GDM1 (cell line): ENCODE results near the gene AP2B1.
"Not testable (repeated sequence)": the region's sequence is repeated elsewhere in the genome, so short reads cannot be mapped to it uniquely, and the experiment has no call there.

Source experiments
- DNase-seq: peaks from one replicate; lab custom pipeline; 2025; lab: John Stamatoyannopoulos, UW

The AP2B1 gene

DNA sequence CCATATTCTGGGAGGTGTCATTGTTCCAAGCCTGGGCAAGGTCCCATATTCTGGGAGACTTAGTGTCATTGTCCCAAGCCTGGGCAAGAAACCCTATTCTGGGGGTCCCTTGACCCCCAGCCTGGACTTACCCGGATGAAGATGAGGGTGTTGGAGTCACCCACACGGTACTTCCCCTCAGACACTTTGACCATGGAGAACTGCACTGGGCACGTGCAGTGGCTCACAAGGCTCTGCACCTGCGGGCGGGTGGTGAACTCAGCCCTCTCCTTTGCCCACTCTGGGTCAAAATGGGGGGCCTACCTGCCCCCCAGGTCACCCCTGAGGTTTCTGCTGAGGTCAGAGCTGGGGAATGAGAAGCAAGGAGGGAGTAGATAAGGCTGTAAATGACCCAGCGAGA lies 161.9 kb downstream of the AP2B1 start:
- DNase-seq, result no peak

DNA sequence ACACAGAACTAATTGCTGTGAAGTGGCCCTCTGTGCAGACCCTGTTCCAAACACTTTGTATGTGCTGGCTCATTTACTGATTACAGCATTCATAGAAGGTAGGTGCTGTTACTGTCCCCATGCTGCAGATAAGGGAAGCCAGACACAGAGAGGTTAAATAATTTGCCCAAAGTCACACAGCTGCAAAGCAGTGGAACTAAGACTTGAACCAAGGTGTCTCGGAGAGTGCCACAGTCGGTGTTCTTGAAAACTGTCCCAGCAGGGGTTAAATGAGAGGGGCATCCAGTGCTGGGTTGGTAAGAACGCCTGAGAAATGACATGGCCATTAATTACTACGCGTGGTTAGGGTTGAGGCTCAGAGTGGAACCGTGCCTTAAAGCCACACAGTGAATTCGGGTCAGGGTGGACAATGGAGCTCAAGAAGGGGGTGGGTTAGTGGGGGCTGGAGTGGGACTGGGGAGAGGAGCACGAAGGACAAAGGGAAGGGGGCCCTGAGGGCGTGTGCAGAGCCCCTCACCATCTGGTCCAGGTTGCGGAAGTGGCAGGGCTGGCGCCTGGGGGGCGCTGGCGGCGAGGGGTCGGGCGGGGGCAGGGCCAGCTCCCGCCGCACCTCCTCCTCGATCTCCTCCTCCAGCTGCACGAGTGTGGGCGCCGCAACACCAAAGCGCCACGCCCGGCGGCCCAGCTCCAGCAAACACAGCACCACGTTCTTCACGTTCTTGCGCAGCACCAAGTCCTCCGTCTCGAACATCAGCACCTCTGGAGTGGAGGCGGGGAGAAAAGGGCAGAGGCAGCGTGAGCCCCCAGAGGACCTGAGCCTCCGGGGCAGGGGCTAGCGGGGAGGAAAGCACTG lies 162.7 kb downstream of the AP2B1 start:
- DNase-seq, result no peak

DNA sequence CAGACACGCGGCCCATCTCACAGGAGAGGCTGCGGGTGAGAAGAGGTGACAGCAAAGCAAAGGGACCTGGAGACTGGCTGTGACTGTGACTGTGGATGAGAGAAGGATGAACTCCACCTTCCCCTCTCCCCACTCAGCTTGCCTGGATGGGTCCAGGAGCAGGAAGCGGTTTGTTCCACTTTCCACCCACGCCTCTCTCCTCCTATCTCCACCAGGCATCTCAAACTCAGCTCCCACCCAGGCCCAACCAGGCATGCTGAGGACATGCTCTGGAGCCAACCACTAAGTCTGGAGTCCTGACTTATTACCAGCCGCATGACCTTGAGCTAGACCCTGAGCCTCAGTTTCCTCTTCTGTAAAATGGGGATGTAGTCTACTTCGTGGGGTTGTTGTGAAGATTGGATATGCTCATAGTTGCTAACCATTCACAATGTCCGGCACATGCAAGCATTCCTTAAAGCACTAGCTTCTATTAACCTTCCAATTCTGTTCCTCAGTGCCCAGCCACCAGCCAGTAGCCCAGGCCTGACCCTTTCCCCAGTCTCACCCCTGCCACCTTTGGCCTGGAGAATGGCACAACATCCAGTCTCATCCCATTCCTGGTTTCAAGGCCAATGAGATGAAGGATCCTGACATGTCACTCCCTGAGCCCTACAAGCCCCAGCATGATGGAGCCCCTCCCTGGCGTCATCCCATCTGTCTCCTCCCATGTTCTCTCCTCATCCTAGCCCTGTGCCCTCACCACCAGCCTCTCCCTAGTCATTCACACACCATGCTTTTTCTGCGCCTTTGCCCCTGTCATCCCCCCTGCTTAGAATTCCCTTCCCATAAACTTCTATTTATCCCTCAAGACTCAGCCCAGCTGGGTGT lies 163.6 kb downstream of the AP2B1 start:
- no peak for DNase-seq

DNA sequence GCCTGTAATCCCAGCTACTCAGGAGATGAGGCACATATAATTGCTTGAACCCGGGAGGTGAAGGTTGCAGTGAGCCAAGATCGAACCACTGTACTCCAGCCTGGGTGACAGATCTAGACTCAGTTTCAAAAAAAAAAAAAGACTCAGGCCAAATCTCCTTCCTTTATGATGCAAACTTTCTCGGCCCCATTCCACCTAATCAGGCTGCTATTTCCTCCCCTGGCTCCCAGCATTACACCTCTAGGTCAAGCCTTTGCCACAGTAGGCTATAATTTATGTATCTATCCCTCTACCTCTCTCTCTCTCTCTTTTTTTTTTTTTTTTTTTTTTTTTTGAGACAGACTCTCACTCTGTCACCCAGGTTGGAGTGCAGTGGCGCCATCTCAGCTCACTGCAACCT lies 164.4 kb downstream of the AP2B1 start:
- not testable (repeated sequence) for DNase-seq

DNA sequence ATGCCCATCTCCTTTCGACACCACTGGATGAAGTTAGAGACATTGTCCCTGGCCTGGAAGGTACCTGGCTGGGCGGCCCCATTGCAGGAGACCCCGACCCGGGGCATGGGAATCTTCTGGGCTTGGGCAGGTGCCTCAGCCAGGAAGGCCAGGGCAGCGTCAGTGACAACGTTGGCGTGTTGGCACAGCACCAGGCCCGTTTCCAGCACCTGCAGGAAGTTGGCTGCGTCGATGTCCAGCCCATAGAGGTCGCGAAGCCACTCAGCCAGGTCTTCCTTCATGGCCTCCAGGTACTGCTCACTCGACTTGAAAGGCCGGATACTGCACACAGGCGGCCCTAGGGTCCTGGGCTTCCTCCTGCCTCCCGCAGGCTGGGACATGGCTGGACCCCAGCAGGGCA lies 165.3 kb downstream of the AP2B1 start:
- DNase-seq, result no peak

DNA sequence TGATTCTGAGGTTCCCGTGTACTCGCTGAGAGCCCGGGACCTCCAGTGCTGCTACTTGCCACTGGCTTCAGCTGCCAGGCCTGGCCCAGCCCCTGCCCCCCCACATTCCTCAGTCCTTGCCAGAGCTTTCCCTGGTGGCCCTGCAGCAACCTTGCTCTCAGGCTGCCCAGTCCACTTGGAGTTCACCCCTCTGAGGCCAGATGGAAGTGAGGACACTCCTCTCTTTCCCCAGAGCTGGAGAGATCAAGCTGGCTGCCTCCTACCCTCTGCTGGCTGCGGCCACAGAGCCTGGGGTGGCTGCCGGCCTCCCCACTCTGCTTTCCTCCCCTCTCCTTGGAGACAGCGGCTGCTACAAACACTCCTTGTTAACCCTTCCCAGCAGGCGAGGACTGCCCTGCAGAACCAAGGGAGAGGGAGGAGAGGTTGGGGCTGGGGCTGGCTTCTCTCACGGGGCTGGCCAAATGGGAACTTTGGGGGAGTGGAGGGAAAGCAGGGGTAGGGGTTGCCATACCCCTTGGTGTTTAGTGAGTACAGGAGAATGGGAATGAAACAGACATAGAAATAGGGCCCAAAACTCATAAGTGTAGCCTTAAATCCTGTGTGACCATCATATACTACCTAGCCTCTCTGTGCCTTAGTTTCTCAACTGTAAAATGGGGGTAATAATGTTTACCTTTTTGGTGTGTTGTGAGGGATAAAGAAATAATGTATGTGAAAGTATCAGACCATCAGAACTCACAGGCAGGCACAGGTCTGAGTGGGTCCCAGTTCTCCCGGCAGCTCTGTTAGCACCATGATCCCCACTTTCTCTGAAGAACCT lies 166.0 kb downstream of the AP2B1 start, which contains the start of gene GAS2L2:
GAS2L2 (minus strand) TSS at position 295 of the 820 bp plus-strand sequence. CDS start 389 bp downstream, outside the sequence.
- DNase-seq, result no peak

DNA sequence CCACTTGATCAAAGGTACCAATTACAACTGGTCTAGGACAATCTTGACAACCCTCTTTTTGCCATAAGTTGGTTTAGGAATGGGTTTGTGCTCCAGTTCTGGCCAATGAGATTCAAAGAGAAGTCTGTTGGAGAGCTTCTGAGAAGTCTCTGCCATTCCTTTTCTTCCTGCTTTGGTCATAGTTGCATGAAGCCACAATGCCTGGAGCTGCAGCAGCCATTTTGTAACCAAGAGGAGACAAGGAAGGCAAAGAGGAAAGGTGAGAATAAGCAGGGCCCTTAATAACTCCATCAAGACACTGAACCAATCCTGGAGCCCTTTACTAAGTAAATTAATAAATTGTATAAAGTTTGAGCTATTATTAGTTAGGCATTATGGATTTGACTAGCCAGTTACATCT lies 170.1 kb downstream of the AP2B1 start:
- no peak for DNase-seq

DNA sequence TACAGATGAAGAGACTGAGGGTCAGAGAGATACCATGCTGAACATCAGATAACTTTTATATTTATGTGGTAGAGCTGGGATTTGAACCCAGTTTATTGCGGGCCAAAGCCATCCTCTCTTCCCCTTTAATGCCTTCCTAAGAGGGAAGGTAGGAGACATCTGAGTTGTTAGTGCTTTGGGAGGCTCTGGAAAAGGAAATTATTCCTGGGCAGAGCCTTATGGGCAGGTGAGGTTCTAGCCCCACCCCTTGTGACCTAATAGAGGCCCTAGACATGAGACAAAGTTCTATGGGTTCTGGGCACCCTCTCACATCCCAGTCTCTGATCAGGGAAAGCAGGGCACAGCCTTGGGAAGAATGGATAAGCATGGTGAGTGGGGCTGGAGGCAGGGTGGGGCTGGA lies 173.5 kb downstream of the AP2B1 start, which contains the start of gene C17orf50:
C17orf50 (plus strand) TSS at position 301 of the 400 bp plus-strand sequence; CDS start at position 356, 55 bp downstream.
- DNase-seq, result no peak

DNA sequence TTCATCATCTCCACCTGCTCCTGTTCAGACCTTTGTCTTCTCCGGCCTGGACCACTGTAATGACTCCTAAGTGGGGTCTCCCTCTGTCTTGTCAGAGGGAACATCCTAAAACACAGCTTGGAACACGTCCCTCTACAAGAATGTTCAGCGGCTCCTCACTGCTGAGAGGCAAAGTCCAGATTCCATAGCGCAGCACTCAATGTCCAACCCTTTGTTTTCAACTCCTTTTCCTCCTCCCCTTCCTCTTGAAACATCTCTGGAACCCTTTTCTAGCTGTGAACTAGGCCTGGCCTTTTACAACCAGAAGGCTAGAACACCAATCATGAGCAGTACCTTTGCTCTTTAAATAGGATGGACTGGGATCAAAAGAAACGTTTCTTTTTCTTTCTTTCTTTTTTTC lies 174.5 kb downstream of the AP2B1 start:
- DNase-seq, result no peak

DNA sequence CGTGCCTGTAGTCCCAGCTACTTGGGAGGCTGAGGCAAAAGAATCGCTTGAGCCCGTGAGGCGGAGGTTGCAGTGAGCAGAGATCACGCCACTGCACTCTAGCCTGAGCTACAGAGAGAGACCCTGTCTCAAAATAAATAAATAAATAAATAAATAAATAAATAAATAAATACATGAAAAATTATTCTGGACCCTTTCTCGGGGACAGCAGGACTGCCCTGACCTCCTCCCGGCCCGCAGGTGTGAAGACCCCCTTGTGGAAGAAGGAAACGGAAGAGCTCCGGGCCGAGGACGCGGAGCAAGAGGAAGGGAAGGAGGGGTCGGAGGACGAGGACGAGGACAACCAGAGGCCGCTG lies 176.6 kb downstream of the AP2B1 start:
- DNase-seq, result no peak

DNA sequence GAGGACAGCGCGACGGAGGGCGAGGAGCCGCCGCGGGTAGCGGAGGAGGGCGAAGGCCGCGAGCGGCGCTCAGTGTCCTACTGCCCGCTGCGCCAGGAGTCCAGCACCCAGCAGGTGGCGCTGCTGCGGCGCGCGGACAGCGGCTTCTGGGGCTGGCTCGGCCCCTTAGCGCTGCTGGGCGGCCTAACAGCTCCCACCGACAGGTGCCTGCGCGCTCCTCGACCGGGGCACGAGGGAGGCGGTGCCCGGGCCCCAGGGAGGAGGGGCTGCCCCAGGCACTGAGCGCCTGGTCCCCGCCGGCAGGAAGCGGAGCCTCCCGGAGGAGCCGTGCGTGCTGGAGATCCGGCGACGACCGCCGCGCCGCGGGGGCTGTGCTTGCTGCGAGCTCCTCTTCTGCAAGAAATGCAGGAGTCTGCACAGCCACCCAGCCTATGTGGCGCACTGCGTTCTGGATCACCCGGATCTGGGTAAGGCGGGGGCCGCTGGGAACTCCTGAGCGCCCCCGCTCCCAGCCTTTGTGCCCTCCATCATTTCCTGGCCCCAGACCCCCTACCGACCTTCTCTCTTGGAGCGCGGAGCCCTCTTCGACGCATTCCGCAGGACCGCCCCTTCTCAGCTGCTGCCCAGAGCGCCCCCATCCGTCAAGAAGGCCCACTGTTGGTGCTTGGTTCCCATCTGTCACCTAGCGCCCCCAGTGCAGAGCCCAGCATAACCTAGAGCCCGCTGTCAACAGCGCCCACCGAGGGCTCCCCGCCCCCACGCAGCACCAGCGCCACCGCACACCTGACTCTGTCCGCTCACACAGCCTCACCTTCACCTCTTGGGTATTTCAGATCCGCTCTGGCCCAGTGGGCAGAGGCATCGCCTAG lies 177.2 kb downstream of the AP2B1 start:
- DNase-seq, result peak; percentile 92

DNA sequence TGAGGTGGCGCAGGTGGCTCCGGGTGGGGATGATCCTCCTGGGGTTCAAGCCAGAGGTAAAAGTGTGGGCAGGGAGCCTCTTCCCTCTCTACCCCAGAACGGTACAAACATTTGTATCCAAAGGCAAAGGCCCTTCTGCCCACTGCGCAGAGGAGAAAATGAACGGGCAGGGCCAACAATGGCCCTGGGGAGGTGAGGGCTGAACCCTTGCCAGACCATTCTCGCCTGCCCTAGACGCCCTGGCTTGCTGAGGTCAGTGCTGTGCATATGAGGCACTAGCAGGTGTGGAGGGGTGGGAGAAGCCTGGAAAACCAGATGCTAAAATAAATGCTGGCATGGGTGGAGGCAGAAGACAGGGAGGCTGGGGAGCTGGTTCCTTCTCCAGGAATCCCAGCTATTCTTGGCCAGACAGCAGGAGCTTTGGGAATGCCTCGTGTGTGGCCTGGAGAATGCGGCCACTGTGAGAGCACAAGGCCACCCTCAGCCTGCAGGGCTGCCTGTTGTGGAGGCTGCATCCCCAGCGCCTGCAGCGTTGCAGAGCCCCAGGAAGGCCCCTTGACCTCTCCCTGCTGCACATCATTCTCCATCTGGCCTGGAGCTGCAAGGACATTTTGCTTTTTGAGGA lies 178.1 kb downstream of the AP2B1 start:
- DNase-seq, result no peak

DNA sequence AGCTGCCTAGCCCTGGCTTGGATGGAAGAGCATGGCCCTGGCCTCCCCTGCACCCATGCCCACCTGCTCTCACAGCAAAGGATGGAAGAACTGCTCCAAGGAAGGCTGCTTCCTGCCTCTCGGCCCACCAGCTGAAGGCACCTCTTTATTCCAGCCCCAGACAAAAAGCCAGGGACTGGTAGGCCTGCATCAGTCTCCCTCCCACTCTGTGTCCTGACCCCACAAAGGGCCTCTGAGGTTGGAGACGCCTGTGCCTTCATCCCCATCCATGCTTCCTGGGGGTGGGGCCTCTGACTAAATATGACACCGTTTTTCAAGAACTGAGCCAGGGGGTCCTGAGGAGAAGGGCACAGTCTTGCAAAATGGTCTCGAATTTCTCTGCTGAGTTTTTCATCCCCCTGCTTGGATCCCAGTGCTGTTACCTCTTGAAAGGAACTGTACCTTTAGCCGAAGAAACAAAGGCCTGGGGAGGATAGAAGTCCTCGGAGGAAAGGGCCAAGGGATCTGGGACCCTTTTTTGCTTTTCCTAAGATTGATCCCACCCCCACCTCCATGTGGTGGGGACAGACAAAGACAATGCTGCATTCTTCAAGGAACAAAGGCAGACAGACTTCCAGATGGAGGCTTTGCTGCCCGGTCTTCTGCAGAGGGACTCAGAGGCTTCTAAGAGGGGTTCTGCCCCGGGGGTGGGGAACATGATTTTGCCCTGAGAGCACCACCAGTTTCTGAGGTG lies 178.8 kb downstream of the AP2B1 start:
- DNase-seq, result no peak

DNA sequence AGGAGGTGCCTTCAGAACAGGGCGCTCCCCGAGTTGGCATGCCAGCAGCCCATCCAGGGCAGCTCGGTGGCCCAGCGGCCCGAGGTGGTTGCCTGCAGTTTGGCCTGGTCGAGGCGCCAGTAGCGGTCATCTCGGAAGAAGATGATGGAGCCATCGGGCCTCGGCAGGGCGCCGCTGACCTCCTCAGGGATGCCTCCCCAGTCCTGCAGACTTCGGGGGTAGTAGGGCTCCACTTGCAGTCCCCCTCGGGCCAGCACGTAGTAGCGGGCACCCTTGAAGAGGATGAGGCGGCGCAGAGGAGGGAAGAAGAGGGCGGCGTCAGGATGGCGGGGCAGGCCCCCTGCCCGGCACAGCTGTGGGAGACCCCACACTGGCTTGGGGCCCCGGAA lies 179.4 kb downstream of the AP2B1 start:
- DNase-seq, result no peak

DNA sequence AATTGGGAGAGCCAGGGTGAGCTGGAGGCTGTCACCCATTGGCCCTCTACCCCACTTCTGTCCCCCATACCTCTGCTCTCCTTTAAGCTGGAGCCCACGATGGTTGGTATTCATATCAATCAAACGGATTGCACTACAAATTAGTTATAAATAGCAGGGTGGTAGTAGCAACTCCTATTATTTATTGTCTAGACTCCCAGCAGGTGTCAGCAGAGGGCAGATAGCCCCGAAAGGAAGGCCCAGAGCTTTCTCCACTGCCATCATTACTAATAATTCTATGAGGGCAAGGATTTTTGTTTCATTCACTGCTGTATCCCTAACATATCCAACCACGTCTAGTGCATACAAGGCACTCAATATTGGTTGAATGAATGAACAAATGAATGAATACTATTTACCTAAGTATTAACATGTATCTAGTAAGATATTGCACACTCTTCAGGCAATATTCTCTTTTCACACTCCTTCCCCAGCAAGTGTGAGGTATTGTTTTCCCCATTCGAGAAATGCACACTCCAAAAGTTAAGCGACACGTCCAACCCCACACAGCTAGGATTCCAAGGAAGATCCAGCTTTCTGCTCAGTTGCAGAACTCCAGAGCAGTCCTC lies 179.9 kb downstream of the AP2B1 start:
- no peak for DNase-seq

DNA sequence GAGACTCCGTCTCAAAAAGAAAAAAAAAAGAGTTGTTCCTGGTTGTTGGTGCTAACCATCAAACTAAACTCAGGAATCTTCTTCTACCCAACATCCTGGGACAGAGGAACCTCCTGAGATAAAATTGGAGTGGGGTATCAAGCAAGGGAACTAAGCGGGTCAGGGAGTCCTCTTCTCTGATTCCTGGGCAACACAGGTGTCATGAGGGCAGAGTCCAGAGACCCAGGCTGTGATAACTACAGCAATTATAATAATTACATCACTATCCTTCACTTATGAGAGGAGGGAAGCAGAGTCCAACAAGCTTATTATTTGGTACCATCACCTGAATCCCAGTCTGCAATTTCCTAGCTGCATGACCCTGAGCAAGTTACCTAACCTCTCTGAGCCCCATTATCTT lies 181.7 kb downstream of the AP2B1 start:
- no peak for DNase-seq

DNA sequence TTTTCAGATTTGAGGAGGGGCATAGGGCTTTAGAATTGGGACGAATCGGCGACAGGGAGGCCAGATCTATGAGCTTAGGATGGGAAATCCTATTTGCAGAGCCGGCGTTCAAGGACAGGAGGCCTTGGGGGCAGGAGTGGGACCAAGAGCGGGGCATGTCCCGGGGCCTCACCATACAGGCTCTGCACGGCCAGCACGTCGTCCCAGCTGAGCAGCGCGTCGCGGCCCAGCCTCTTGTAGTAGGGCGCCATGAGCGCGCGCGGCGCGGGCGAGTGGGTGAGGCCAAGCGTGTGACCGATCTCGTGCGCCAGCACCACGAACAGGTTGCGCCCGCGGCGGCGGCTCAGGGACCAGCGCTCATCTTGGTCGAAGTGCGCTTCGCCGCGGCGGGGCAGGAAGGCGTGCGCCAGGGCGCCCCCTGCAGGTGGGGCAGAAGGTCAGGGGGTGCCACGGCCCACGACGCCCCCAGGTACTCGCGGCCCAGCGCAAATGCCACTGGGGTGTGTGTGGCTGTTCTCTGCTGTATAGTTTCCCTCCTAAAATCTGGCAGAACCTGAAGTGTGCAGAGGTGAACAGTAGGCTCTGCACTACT lies 182.9 kb downstream of the AP2B1 start:
- no peak for DNase-seq

DNA sequence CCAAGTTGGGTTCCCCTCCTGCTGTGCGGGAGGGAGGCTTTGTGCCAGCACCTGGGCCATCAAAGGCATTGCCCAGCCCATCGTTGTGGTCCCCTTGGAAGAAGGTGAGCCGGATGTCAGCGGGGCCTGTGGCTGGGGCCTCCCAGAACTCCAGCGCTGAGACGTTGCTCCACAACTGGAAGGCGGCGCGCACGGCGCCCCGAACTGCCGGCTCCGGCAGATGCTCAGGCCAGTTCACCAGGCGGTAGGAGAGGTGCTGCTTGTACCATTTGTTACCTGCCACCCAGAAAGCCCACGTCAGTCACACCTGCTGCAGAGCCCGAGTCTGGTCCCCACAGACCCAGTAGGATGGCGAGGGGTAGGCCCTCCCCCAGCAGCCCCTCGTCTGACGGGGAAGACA lies 186.0 kb downstream of the AP2B1 start:
- no peak for DNase-seq
